ACC112 (cell line): ENCODE measurements around the gene LDLRAD2.

ENCODE experiments used
- H2AFZ ChIP-seq: fragments of 200-600 bp; sonication (generic); one replicate; pipeline ENCODE4 v1.6.0; 2017; ENCODE audit warnings: antibody characterized with exemption, low read length; ENCODE audit not compliant: unreplicated experiment
- H3K27ac ChIP-seq: fragments of 200-600 bp; sonication (generic); 2 replicates; pipeline ENCODE4 v1.5.1; 2014; ENCODE audit warnings: low read depth, mild to moderate bottlenecking, antibody characterized with exemption, low read length, moderate library complexity
- H3K27me3 ChIP-seq: fragments of 200-600 bp; sonication (generic); 2 replicates; pipeline ENCODE4 v1.6.1; 2014; ENCODE audit warnings: mild to moderate bottlenecking, antibody characterized with exemption, low read length, moderate library complexity, mixed read lengths; ENCODE audit not compliant: insufficient read depth
- H3K36me3 ChIP-seq: fragments of 200-600 bp; sonication (generic); 2 replicates; pipeline ENCODE4 v1.6.1; 2016; ENCODE audit warnings: mild to moderate bottlenecking, antibody characterized with exemption, low read length, moderate library complexity, mixed read lengths; ENCODE audit not compliant: insufficient read depth
- H3K4me1 ChIP-seq: fragments of 200-600 bp; sonication (generic); one replicate; pipeline ENCODE4 v1.6.1; 2016; ENCODE audit warnings: low read length, mixed read lengths; ENCODE audit not compliant: insufficient read depth, unreplicated experiment, control insufficient read depth
- H3K4me3 ChIP-seq: fragments of 200-600 bp; sonication (generic); 2 replicates; pipeline ENCODE4 v1.5.1; 2014; ENCODE audit warnings: mild to moderate bottlenecking, low read depth, low read length
- H3K79me2 ChIP-seq: fragments of 200-600 bp; sonication (generic); one replicate; pipeline ENCODE4 v1.6.0; 2016; ENCODE audit warnings: low read length; ENCODE audit not compliant: control insufficient read depth, unreplicated experiment, insufficient read depth

LDLRAD2 gene

DNA sequence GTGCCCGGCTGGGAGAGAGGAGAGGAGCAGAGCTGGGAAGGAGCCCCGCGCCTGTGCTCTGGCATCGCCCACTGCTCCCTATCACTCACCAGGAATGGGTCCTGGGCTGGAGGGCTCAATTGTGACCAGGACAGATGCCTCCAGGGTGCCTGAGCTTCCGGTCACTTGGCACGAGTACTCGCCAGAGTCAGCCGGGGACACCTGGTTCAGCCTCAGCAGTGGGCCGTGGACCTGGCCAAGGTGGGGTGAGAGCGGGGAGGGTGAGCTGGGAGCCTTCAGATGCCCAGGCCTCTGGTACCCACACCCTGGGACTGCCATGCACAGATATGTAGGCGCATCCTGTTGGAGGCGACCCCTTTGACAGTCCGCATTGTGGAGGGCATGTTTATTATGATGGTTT is 31.1 kb downstream of the LDLRAD2 start:
- Histone ChIP-seq H2AFZ (no peak overlapping the region), H3K27ac (no peak overlapping the region), H3K4me1 (no peaks in the 10 kb centered on the region), H3K27me3 (no peaks in the 10 kb centered on the region), H3K36me3 (peaks cover 17% of the 10 kb centered on the region; the same call in 1 of the 2 replicates), H3K4me3 (no peak overlapping the region), H3K79me2 (no peaks in the 10 kb centered on the region)

GRCh38 chr1:21843996-21844395 is 31.9 kb downstream of the LDLRAD2 start:
- Histone ChIP-seq H3K27ac (no peak overlapping the region), H3K79me2 (no peaks in the 10 kb centered on the region), H3K4me1 (no peaks in the 10 kb centered on the region), H3K4me3 (no peak overlapping the region), H3K27me3 (no peaks in the 10 kb centered on the region), H2AFZ (no peak overlapping the region), H3K36me3 (peaks cover 11% of the 10 kb centered on the region; the same call in 1 of the 2 replicates)

DNA sequence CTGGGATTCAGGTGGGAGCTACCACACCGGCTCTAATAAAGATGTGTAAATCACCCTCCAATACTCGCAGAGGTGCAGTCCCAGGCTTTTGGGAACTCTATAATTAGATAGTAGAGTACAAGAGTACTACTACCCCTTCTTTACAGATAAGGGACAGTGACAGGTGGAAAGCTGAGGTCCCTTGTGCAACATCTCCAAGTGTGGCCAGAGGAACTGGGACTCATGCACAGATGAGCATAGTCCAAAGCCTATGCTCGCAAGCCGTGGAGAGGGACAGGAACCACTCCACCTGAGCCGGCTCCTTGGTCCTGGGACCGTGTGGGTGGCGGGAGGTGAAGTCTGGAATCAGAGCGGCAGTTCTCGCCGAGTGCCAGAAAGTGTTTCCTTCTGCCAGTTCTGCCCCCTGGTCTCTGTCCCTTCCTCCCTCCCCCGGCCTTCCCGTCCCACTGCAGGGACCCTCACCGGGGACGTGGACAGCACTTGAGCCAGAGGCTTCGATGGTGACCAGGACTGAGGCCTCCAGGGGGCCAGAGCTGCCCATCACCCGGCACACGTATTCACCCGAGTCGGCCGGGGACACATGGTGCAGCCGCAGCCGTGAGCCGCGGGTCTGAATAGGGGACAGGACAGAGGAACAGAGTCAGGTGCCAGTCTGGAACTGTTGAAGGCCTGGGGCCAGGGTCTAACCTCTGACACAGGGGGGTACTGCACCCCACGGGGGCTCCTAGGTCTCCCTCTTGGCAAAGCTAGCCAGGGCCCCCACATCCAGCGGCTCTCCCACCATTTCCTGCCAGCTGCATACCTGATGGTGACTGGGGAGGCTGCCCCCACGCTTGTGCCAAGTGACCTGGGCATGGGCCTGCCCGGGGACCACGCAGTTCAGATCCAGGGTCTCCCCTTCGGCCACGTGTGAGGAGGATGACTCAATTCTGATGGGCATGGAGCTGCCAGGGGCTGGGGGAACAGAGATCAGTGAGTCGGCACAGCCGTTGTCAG is 33.9 kb downstream of the LDLRAD2 start:
- Histone ChIP-seq H3K27me3 (no peaks in the 10 kb centered on the region), H3K27ac (no peak overlapping the region), H3K79me2 (no peaks in the 10 kb centered on the region), H3K4me3 (no peak overlapping the region), H2AFZ (no peak overlapping the region), H3K36me3 (peaks cover 7% of the 10 kb centered on the region; the same call in 1 of the 2 replicates), H3K4me1 (no peaks in the 10 kb centered on the region)

- Histone ChIP-seq H3K79me2 (no peaks in the 10 kb centered on the region), H3K27ac (no peak overlapping the region), H3K27me3 (no peaks in the 10 kb centered on the region), H3K4me3 (no peak overlapping the region), H3K4me1 (no peaks in the 10 kb centered on the region), H2AFZ (no peak overlapping the region), H3K36me3 (peaks cover 7% of the 10 kb centered on the region; the same call in 1 of the 2 replicates)
Observed at GRCh38 chr1:21847223-21848205, 35.4 kb downstream of the LDLRAD2 start.

DNA sequence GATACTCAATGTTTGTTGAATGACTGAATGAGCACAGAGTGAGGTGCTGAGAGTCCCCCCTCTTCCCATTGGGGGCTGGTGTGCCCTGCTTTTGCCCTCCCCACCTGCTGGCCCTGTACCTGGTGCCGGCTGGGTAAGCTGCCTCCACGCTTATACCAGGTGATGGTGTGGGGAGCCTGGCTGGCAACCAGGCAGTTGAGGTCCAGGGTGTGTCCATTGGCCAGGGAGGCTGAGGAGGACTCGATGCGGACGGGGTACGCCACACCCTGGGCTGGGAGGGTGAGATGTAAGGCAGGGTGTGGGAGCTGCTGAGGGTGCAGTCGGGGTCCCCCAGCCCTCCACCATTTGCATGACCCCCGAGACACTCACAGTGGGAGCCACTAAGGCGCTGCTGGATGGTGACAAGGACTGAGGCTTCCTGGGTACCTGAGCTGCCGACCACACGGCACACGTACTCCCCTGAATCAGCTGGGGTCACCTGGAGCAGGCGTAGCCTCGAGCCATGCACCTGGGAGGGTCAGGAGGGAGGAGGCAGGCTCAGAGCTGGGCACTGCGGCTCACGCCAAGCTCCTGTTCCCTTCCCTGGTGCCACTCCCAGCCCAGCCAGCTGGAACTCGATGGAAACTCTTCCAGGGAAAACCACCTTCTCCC is 36.6 kb downstream of the LDLRAD2 start:
- H3K27me3 ChIP-seq = no peaks in the 10 kb centered on the region
- H3K79me2 ChIP-seq = no peaks in the 10 kb centered on the region
- H3K4me1 ChIP-seq = no peaks in the 10 kb centered on the region
- H3K27ac ChIP-seq = no peak overlapping the region
- H3K4me3 ChIP-seq = no peak overlapping the region
- peaks cover 7% of the 10 kb centered on the region; the same call in 1 of the 2 replicates for H3K36me3 ChIP-seq
- H2AFZ ChIP-seq = no peak overlapping the region

GRCh38 chr1:21849909-21850576 is 38.0 kb downstream of the LDLRAD2 start:
- Histone ChIP-seq H3K27ac (no peak overlapping the region), H3K36me3 (peaks cover 8% of the 10 kb centered on the region; the same call in 1 of the 2 replicates), H3K79me2 (no peaks in the 10 kb centered on the region), H3K27me3 (no peaks in the 10 kb centered on the region), H3K4me1 (no peaks in the 10 kb centered on the region), H3K4me3 (no peak overlapping the region), H2AFZ (no peak overlapping the region)

GRCh38 chr1:21851430-21852250 is 39.6 kb downstream of the LDLRAD2 start:
- Histone ChIP-seq H3K27ac (no peak overlapping the region), H3K4me3 (no peak overlapping the region), H3K27me3 (no peaks in the 10 kb centered on the region), H2AFZ (no peak overlapping the region), H3K36me3 (peaks cover 8% of the 10 kb centered on the region; the same call in 1 of the 2 replicates), H3K4me1 (no peaks in the 10 kb centered on the region), H3K79me2 (no peaks in the 10 kb centered on the region)

DNA sequence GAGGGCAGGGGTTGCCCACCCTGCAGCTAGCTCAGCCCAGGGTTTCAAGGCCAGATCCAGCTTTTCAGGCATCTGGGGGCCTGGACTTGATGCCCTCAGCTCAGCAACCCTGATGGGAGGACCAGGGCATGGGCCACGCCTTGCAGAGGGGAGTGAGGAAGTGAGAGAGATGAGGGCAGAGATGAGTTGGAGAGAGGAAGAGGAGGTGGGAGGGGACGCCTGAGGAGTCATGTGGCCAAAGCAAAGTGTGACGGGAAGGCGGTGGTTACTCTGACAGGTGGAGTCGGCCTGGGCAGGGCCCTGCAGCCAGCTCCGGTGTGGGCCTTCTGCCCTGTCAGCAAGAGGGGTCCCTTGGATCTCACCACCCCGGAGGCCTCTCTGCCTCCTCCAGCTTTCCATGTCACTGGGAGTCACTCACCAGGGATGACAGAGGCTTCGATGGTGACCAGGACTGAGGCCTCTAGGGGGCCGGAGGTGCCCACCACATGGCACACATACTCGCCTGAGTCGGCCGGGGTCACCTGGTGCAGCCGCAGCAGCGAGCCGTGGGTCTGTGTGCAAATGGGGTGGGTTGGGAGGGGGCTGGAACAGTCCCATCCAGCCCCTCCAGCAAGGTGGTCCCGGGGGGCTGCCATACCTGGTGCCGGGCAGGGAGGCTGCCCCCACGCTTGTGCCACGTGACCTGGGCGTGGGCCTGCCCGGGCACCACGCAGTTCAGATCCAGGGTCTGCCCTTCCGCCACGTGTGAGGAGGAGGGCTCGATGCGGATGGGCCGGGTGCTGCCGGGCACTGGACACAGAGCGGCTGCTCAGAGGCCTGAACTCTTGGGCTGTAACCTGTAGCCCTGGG is 40.4 kb downstream of the LDLRAD2 start:
- Histone ChIP-seq H2AFZ (no peak overlapping the region), H3K36me3 (peaks cover 8% of the 10 kb centered on the region; the same call in 1 of the 2 replicates), H3K27ac (no peak overlapping the region), H3K27me3 (no peaks in the 10 kb centered on the region), H3K4me1 (peaks cover 3% of the 10 kb centered on the region), H3K79me2 (no peaks in the 10 kb centered on the region), H3K4me3 (no peak overlapping the region)

DNA sequence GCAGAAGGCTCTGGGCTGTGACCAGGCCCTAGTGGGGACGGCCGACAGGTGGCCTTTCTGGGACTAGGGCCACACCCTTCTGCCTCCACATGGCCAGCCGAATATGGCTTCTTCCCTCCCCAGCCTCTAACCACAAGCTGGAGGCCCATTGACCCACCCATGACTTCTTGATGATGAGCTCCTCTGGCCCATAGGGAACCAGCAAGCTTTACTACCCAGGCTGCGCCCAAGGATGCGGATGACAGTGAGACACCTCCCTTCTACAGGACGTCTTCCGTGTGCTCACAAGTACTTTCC is 41.0 kb downstream of the LDLRAD2 start:
- no peaks in the 10 kb centered on the region for H3K79me2 ChIP-seq
- H3K27me3 ChIP-seq = no peaks in the 10 kb centered on the region
- H3K4me3 ChIP-seq = no peak overlapping the region
- H3K4me1 ChIP-seq = peaks cover 9% of the 10 kb centered on the region
- H3K36me3 ChIP-seq = peaks cover 6% of the 10 kb centered on the region; the same call in 1 of the 2 replicates
- H3K27ac ChIP-seq = no peak overlapping the region
- H2AFZ ChIP-seq = no peak overlapping the region
